CD8-positive, alpha-beta memory T cell (primary cell): ENCODE measurements around the gene CNTNAP1. TPM values are rescaled to one million over a fixed set of nuclear protein-coding genes. Genes with fewer than 3 reads are reported as not detected.
A peak's percentile ranks its signal among the peaks of the same experiment; 100 is the strongest.
"Not testable (repeated sequence)": the region's sequence is repeated elsewhere in the genome, so short reads cannot be mapped to it uniquely, and the experiment has no call there.

Source experiments
- CTCF ChIA-PET: fragments of 350-600 bp; sonication (Branson Sonifier 250); formaldehyde crosslinking; loops from one replicate; lab custom pipeline; 2021; ENCODE audit warnings: antibody characterized with exemption; lab: Charles Lee
- POLR2A ChIA-PET: fragments of 350-600 bp; sonication (Branson Sonifier 250); formaldehyde crosslinking; loops from one replicate; lab custom pipeline; 2021; ENCODE audit warnings: antibody characterized with exemption; lab: Charles Lee
- DNase-seq, 5 donors: peaks; one replicate each; pipeline versions ENCODE4 v3.0.0 to v3.0.0-alpha.2; 2020 to 2022; ENCODE audit warnings: mixed read lengths in 1 of 5
- H3K27ac ChIP-seq: one replicate; pipeline ENCODE4 v1.7.0; 2013; ENCODE audit warnings: low read depth, mild to moderate bottlenecking, low read length, moderate library complexity
- H3K27me3 ChIP-seq: 2 replicates; pipeline ENCODE4 v1.7.0; 2013; ENCODE audit warnings: low read length, mild to moderate bottlenecking; ENCODE audit not compliant: insufficient read depth, poor library complexity, severe bottlenecking
- H3K36me3 ChIP-seq: 2 replicates; pipeline ENCODE4 v1.7.0; 2013; ENCODE audit warnings: mild to moderate bottlenecking, low read length, moderate library complexity; ENCODE audit not compliant: insufficient read depth
- H3K4me1 ChIP-seq: 2 replicates; pipeline ENCODE4 v1.7.0; 2013; ENCODE audit warnings: mild to moderate bottlenecking, low read length, moderate library complexity; ENCODE audit not compliant: insufficient read depth
- H3K4me3 ChIP-seq: 2 replicates; pipeline ENCODE4 v1.7.0; 2013; ENCODE audit warnings: mild to moderate bottlenecking, low read length
- H3K9me3 ChIP-seq: 2 replicates; pipeline ENCODE4 v1.7.0; 2013; ENCODE audit warnings: mild to moderate bottlenecking, low read length
- H3K27ac Mint-ChIP-seq, 8 donors: one replicate each; pipeline ENCODE4 v1.8.0; 2020 to 2021; ENCODE audit warnings: mixed read lengths in 8 of 8, mild to moderate bottlenecking in 6 of 8, inconsistent platforms in 3 of 8, moderate library complexity in 3 of 8
- H3K27me3 Mint-ChIP-seq, 2 donors: one replicate each; pipeline ENCODE4 v1.8.0; 2020 to 2021; ENCODE audit warnings: mixed read lengths in 2 of 2, mild to moderate bottlenecking in 1 of 2, moderate library complexity in 1 of 2
- H3K36me3 Mint-ChIP-seq, 3 donors: one replicate each; pipeline ENCODE4 v1.8.0; 2020 to 2021; ENCODE audit warnings: mixed read lengths in 3 of 3, inconsistent platforms in 1 of 3, mild to moderate bottlenecking in 1 of 3
- H3K4me1 Mint-ChIP-seq, 3 donors: one replicate each; pipeline ENCODE4 v1.8.0; 2020 to 2021; ENCODE audit warnings: mixed read lengths in 3 of 3, inconsistent platforms in 1 of 3, mild to moderate bottlenecking in 1 of 3
- H3K4me3 Mint-ChIP-seq, 7 donors: one replicate each; pipeline ENCODE4 v1.8.0; 2020 to 2021; ENCODE audit warnings: mixed read lengths in 7 of 7, mild to moderate bottlenecking in 6 of 7, moderate library complexity in 4 of 7, inconsistent platforms in 2 of 7
- H3K9me3 Mint-ChIP-seq, 5 donors: one replicate each; pipeline ENCODE4 v1.8.0; 2020 to 2022; ENCODE audit warnings: mixed read lengths in 5 of 5, mild to moderate bottlenecking in 3 of 5, moderate library complexity in 2 of 5, inconsistent platforms in 1 of 5
- polyA plus RNA-seq: library from polyadenylated mRNA; unstranded; fragments of 300-500 nt; fragmentation: Illumina TruSeq; gene quantifications from one replicate; pipeline ENCODE4 v1.2.3, GENCODE V29; 2021
- total RNA-seq, 2 experiments: library from RNA; stranded (reverse); gene quantifications; one replicate each; pipeline ENCODE4 v1.2.3, GENCODE V29; 2021

The CNTNAP1 gene
- total and polyA plus RNA-seq, 3 experiments from 2014 or later, result 1.1 to 1.7 (median 1.2) TPM

- H3K36me3 Mint-ChIP-seq, result peaks cover 0 to 30% (median 5%) of the 10 kb centered on the region in 3 donors
- H3K9me3 ChIP-seq, result no peaks in the 10 kb centered on the region
- H3K27ac ChIP-seq, result no peak overlapping the region
- peaks cover 4% of the 10 kb centered on the region for H3K4me1 ChIP-seq
- no peaks in the 10 kb centered on the region for H3K27me3 ChIP-seq
- POLR2A ChIA-PET, result no interaction called here
- no peak for DNase-seq
- no peak overlapping the region for H3K4me3 ChIP-seq
- peaks cover 3 to 8% (median 6%) of the 10 kb centered on the region in 3 donors for H3K4me1 Mint-ChIP-seq
- H3K9me3 Mint-ChIP-seq, result peaks cover 0 to 2% (median 0%) of the 10 kb centered on the region in 5 donors
- H3K27ac Mint-ChIP-seq, result no peak overlapping the region
- H3K27me3 Mint-ChIP-seq, result peaks cover 4 to 13% of the 10 kb centered on the region in 2 donors
- no peak overlapping the region for H3K4me3 Mint-ChIP-seq
- H3K36me3 ChIP-seq, result peaks cover 4% of the 10 kb centered on the region
- CTCF ChIA-PET, result no interaction called here
These were observed 16.7 kb upstream of the CNTNAP1 start for GRCh38 chr17:42665581-42666001.

GRCh38 chr17:42666126-42666525 lies 16.2 kb upstream of the CNTNAP1 start:
- CTCF ChIA-PET, H3K9me3 ChIP-seq, H3K4me3 Mint-ChIP-seq, H3K4me1 ChIP-seq, H3K9me3 Mint-ChIP-seq, H3K27ac ChIP-seq, H3K4me3 ChIP-seq, H3K27me3 ChIP-seq, H3K36me3 ChIP-seq, DNase-seq: not testable (repeated sequence)
- H3K4me1 Mint-ChIP-seq, result peaks cover 3 to 13% (median 4%) of the 10 kb centered on the region in 3 donors
- POLR2A ChIA-PET, result interaction anchor here (0.7 kb wide), 1 partner anchor 107 kb away, joined by 3 read pairs; the partner anchor contains the start of gene VPS25
- H3K27ac Mint-ChIP-seq, result peak overlapping the region in 1 of 8 donors; percentile 88
- peaks cover 0 to 30% (median 5%) of the 10 kb centered on the region in 3 donors for H3K36me3 Mint-ChIP-seq
- peaks cover 9 to 18% of the 10 kb centered on the region in 2 donors for H3K27me3 Mint-ChIP-seq

- Mint-ChIP-seq H3K36me3 (peaks cover 0 to 28% (median 5%) of the 10 kb centered on the region in 3 donors), H3K4me3 (peak overlapping the region in 1 of 7 donors; percentile 20), H3K27me3 (peaks cover 16 to 26% of the 10 kb centered on the region in 2 donors), H3K9me3 (peaks cover 0 to 2% (median 0%) of the 10 kb centered on the region in 5 donors), H3K27ac (no peak overlapping the region), H3K4me1 (peaks cover 8 to 20% (median 10%) of the 10 kb centered on the region in 3 donors)
- Histone ChIP-seq H3K4me1 (peaks cover 14% of the 10 kb centered on the region), H3K36me3 (peaks cover 4% of the 10 kb centered on the region), H3K9me3 (no peaks in the 10 kb centered on the region), H3K27ac (no peak overlapping the region), H3K27me3 (peaks cover 12% of the 10 kb centered on the region), H3K4me3 (no peak overlapping the region)
- POLR2A ChIA-PET, result interaction anchor here (0.7 kb wide), 1 partner anchor 106 kb away, joined by 3 read pairs; the partner anchor contains the start of gene VPS25
- CTCF ChIA-PET, result interaction anchor here (0.7 to 2.0 kb wide), 2 partner anchors 9 to 12 kb away, joined by 3 to 6 read pairs; no protein-coding TSS in a partner anchor
- DNase-seq, result no peak
These were observed 15.0 kb upstream of the CNTNAP1 start for GRCh38 chr17:42667088-42667951.

- peaks cover 27 to 42% of the 10 kb centered on the region in 2 donors for H3K27me3 Mint-ChIP-seq
- DNase-seq, result no peak
- no peak overlapping the region for H3K27ac ChIP-seq
- ChIA-PET CTCF (interaction anchor here (1.2 to 1.5 kb wide), 3 partner anchors 10 to 91 kb away, joined by 4 to 5 read pairs (median 5); partner anchors contain the start of gene PSMC3IP), POLR2A (no interaction called here)
- peak overlapping the region in 6 of 7 donors; percentile 26 to 77 (median 48) for H3K4me3 Mint-ChIP-seq
- H3K9me3 Mint-ChIP-seq, result peaks cover 0 to 2% (median 0%) of the 10 kb centered on the region in 5 donors
- H3K27ac Mint-ChIP-seq, result no peak overlapping the region
- H3K36me3 Mint-ChIP-seq, result peaks cover 0 to 18% (median 5%) of the 10 kb centered on the region in 3 donors
- H3K36me3 ChIP-seq, result peaks cover 4% of the 10 kb centered on the region
- peaks cover 25% of the 10 kb centered on the region for H3K4me1 ChIP-seq
- no peaks in the 10 kb centered on the region for H3K9me3 ChIP-seq
- H3K27me3 ChIP-seq, result peaks cover 31% of the 10 kb centered on the region
- peaks cover 13 to 29% (median 16%) of the 10 kb centered on the region in 3 donors for H3K4me1 Mint-ChIP-seq
- H3K4me3 ChIP-seq, result no peak overlapping the region
These were observed 12.7 kb upstream of the CNTNAP1 start for GRCh38 chr17:42669705-42669976.

- no peak overlapping the region for H3K27ac ChIP-seq
- peaks cover 0 to 2% (median 0%) of the 10 kb centered on the region in 5 donors for H3K9me3 Mint-ChIP-seq
- peak in 4 of 5 donors; percentile 27 to 66 (median 41) for DNase-seq
- H3K36me3 Mint-ChIP-seq, result peaks cover 0 to 18% (median 5%) of the 10 kb centered on the region in 3 donors
- POLR2A ChIA-PET, result no interaction called here
- CTCF ChIA-PET, result interaction anchor here (0.8 to 1.5 kb wide), 5 partner anchors 9 to 92 kb away, joined by 3 to 5 read pairs (median 5); partner anchors contain the start of genes CCR10 and PSMC3IP
- H3K4me1 ChIP-seq, result peaks cover 30% of the 10 kb centered on the region
- H3K9me3 ChIP-seq, result no peaks in the 10 kb centered on the region
- peaks cover 15 to 34% (median 19%) of the 10 kb centered on the region in 3 donors for H3K4me1 Mint-ChIP-seq
- H3K27me3 ChIP-seq, result peaks cover 36% of the 10 kb centered on the region
- H3K27ac Mint-ChIP-seq, result peak overlapping the region in 3 of 8 donors; percentile 24 to 92 (median 72)
- peaks cover 4% of the 10 kb centered on the region for H3K36me3 ChIP-seq
- H3K4me3 Mint-ChIP-seq, result peak overlapping the region; percentile 64 to 88 (median 77)
- peaks cover 32 to 46% of the 10 kb centered on the region in 2 donors for H3K27me3 Mint-ChIP-seq
- peak overlapping the region; percentile 50 for H3K4me3 ChIP-seq
These were observed 12.1 kb upstream of the CNTNAP1 start for GRCh38 chr17:42669977-42670788.

- no peaks in the 10 kb centered on the region for H3K9me3 ChIP-seq
- no peak overlapping the region for H3K27ac ChIP-seq
- ChIA-PET POLR2A (no interaction called here), CTCF (interaction anchor here (0.8 to 1.5 kb wide), 3 partner anchors 10 to 93 kb away, joined by 3 to 5 read pairs (median 5); partner anchors contain the start of genes CCR10 and PSMC3IP)
- H3K4me1 Mint-ChIP-seq, result peaks cover 15 to 34% (median 19%) of the 10 kb centered on the region in 3 donors
- peaks cover 38% of the 10 kb centered on the region for H3K4me1 ChIP-seq
- no peak overlapping the region for H3K4me3 ChIP-seq
- peaks cover 45% of the 10 kb centered on the region for H3K27me3 ChIP-seq
- H3K9me3 Mint-ChIP-seq, result peaks cover 0 to 2% (median 0%) of the 10 kb centered on the region in 5 donors
- DNase-seq, result no peak
- H3K36me3 Mint-ChIP-seq, result peaks cover 0 to 10% (median 0%) of the 10 kb centered on the region in 3 donors
- peaks cover 4% of the 10 kb centered on the region for H3K36me3 ChIP-seq
- H3K4me3 Mint-ChIP-seq, result peak overlapping the region; percentile 43 to 87 (median 75)
- peaks cover 35 to 46% of the 10 kb centered on the region in 2 donors for H3K27me3 Mint-ChIP-seq
- peak overlapping the region in 1 of 8 donors; percentile 7 for H3K27ac Mint-ChIP-seq
These were observed 11.3 kb upstream of the CNTNAP1 start for GRCh38 chr17:42670789-42671657.

GRCh38 chr17:42672038-42672437 lies 10.3 kb upstream of the CNTNAP1 start:
- Histone ChIP-seq H3K4me3 (no peak overlapping the region), H3K27ac (no peak overlapping the region), H3K36me3 (peaks cover 1% of the 10 kb centered on the region), H3K4me1 (peaks cover 45% of the 10 kb centered on the region), H3K27me3 (peaks cover 51% of the 10 kb centered on the region), H3K9me3 (no peaks in the 10 kb centered on the region)
- no peaks in the 10 kb centered on the region for H3K36me3 Mint-ChIP-seq
- ChIA-PET CTCF (interaction anchor here (1.4 kb wide), 1 partner anchor 9 kb away, joined by 5 read pairs; the partner anchor contains the start of gene CCR10), POLR2A (interaction anchor here (0.5 kb wide), 1 partner anchor 21 kb away, joined by 4 read pairs; no protein-coding TSS in a partner anchor)
- DNase-seq, result no peak
- peaks cover 0 to 2% (median 0%) of the 10 kb centered on the region in 5 donors for H3K9me3 Mint-ChIP-seq
- H3K27ac Mint-ChIP-seq, result no peak overlapping the region
- peak overlapping the region in 1 of 7 donors; percentile 75 for H3K4me3 Mint-ChIP-seq
- peaks cover 20 to 42% (median 23%) of the 10 kb centered on the region in 3 donors for H3K4me1 Mint-ChIP-seq
- H3K27me3 Mint-ChIP-seq, result peaks cover 38 to 51% of the 10 kb centered on the region in 2 donors
